HL-60 (cell line): Measurements from ENCODE around the gene COL28A1.

Experiments
- CTCF ChIP-seq: IDR thresholded peaks from one replicate; pipeline ENCODE4 v1.5.1; 2011; ENCODE audit warnings: low read length, control low read depth, inconsistent platforms; ENCODE audit not compliant: insufficient read depth
- REST ChIP-seq: IDR thresholded peaks from 2 replicates; pipeline ENCODE4 v1.6.1; 2012; ENCODE audit warnings: low read depth; ENCODE audit not compliant: insufficient replicate concordance

DNA sequence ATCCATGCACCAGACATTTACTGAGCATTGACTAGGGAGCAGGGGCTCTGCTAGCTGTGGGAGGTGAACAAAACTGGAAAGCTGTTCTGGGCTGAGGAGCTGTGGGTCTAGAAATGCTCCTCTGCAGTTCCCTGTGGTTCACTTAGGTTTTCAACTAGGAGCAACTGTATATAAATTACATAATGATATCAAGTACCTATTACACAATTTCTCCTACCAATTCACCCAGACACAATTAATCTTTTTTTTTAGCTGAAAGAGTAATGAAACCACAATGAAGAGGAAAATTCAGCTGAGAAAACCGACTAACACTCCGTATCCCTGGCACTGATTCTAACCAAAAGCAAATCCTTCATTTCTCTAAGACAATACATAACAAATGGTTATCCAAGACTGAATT lies 39.4 kb downstream of the COL28A1 start:
- no peak for TF ChIP-seq CTCF
- TF ChIP-seq REST = no peak
